Transverse colon (tissue), 4 donors: Measurements from ENCODE around the gene PNMA3. TPM values are rescaled to one million over a fixed set of nuclear protein-coding genes. Genes with fewer than 3 reads are reported as not detected.

ENCODE experiments used
- DNase-seq: peaks from one replicate; pipeline ENCODE4 v3.0.0-alpha.2; 2019
- H3K27ac ChIP-seq, 4 donors: fragments of 200-600 bp; sonication (generic); 2 replicates each; pipeline ENCODE4 v1.5.1; 2016 to 2018; ENCODE audit warnings: inconsistent platforms in 4 of 4
- H3K27me3 ChIP-seq: fragments of 200-600 bp; sonication (generic); 2 replicates; pipeline ENCODE4 v1.5.1; 2017; ENCODE audit warnings: inconsistent platforms
- H3K36me3 ChIP-seq, 4 donors: fragments of 200-600 bp; sonication (generic); 2 replicates each; pipeline ENCODE4 v1.5.1; 2017 to 2019; ENCODE audit warnings: inconsistent platforms in 4 of 4
- H3K4me1 ChIP-seq, 4 donors: fragments of 200-600 bp; sonication (generic); 2 replicates each; pipeline ENCODE4 v1.5.1; 2017 to 2020; ENCODE audit warnings: inconsistent platforms in 4 of 4
- H3K4me3 ChIP-seq, 4 donors: fragments of 200-600 bp; sonication (generic); 1 replicate in 1 of 4; 2 replicates in 3 of 4; pipeline versions ENCODE4 v1.5.1 to v1.6.1; 2017 to 2019; ENCODE audit warnings: inconsistent platforms in 4 of 4
- H3K9me3 ChIP-seq, 2 donors: fragments of 200-600 bp; sonication (generic); 2 replicates each; pipeline ENCODE4 v1.5.1; 2017 to 2019; ENCODE audit warnings: inconsistent platforms in 2 of 2
- CTCF ChIP-seq, 5 experiments: fragments of 200-600 bp in 3 of 5; fragments of 450-650 bp in 2 of 5; sonication (generic) in 3 of 5; IDR thresholded peaks; 1 replicate in 2 of 5; 2 replicates in 3 of 5; pipeline ENCODE4 v1.5.1; 2016 to 2017; ENCODE audit warnings: antibody characterized with exemption in 5 of 5, inconsistent platforms in 3 of 5, mild to moderate bottlenecking in 2 of 5, moderate library complexity in 1 of 5
- EP300 ChIP-seq: sonication (generic); formaldehyde crosslinking; IDR thresholded peaks from one replicate; pipeline ENCODE4 v1.6.1; 2017; ENCODE audit warnings: antibody characterized with exemption, low read depth
- POLR2A ChIP-seq: fragments of 450-650 bp; IDR thresholded peaks from one replicate; pipeline ENCODE4 v1.6.1; 2016; ENCODE audit warnings: antibody characterized with exemption, mild to moderate bottlenecking, moderate library complexity
- POLR2AphosphoS5 ChIP-seq, 3 donors: sonication (generic); formaldehyde crosslinking; IDR thresholded peaks; one replicate each; pipeline ENCODE4 v1.6.1; 2016; ENCODE audit warnings: antibody characterized with exemption in 3 of 3
- WGBS, 2 donors: methylation state at CpG; one replicate each; pipeline ENCODE4 v1.1.5; 2018; ENCODE audit warnings: low coverage in 1 of 2; 5-methylcytosine and 5-hydroxymethylcytosine counted together
- in situ Hi-C, 4 donors: fragments of 200-750 bp; cut with MboI; loops; one replicate each; pipeline versions ENCODE4 v1.15.0 to v1.15.1; 2017; ENCODE audit warnings: low sequenced_read_pairs in 3 of 4, low pct_ligation_motif_present in 1 of 4, low pct_unique_long_range_greater_than_20kb in 1 of 4
- intact Hi-C: fragments of 100-400 bp; cut with DNase I; formaldehyde crosslinking; loops from one replicate; pipeline ENCODE4 v1.15.1; 2023; ENCODE audit warnings: low total_unique reads
- total RNA-seq, 4 donors: library from RNA; depleted of rRNA; stranded (reverse); fragments of >200 nt; gene quantifications; one replicate each; pipeline ENCODE4 v1.1.0, GENCODE V29; 2016

Gene PNMA3
- total RNA-seq, 4 donors from 2014 or later, result 0.32 to 0.82 TPM; not detected in 2

GRCh38 chrX:153029875-153030274, 26.4 kb upstream of the PNMA3 start:
- Histone ChIP-seq H3K4me3 (no peak overlapping the region), H3K27ac (no peak overlapping the region), H3K36me3 (no peaks in the 10 kb centered on the region), H3K9me3 (no peaks in the 10 kb centered on the region), H3K27me3 (no peaks in the 10 kb centered on the region), H3K4me1 (peaks cover 0 to 4% (median 0%) of the 10 kb centered on the region in 4 donors)
- WGBS, 2 donors, result 100% methylated on average over 1 of the region's 11 CpGs; no CpG with 5 or more reads in 1 of the 2 donors
- no peak for TF ChIP-seq CTCF (IDR thresholded peaks at IDR 0.05)
- no peak for TF ChIP-seq EP300
- intact Hi-C loops (loop anchor here (10.0 kb wide), 1 partner anchor 475 kb away; no protein-coding TSS in a partner anchor), in situ Hi-C loops (no loop called here)
- no peak for DNase-seq

- intact Hi-C loops (loop anchor here (10.0 kb wide), 1 partner anchor 474 kb away; no protein-coding TSS in a partner anchor), in situ Hi-C loops (no loop called here)
- Histone ChIP-seq H3K4me1 (peaks cover 0 to 4% (median 0%) of the 10 kb centered on the region in 4 donors), H3K4me3 (no peak overlapping the region), H3K9me3 (no peaks in the 10 kb centered on the region), H3K27me3 (no peaks in the 10 kb centered on the region), H3K27ac (no peak overlapping the region), H3K36me3 (no peaks in the 10 kb centered on the region)
- no peak for DNase-seq
- TF ChIP-seq EP300 (no peak), CTCF (IDR thresholded peaks at IDR 0.05) (no peak), POLR2AphosphoS5 (IDR thresholded peaks at IDR 0.05) (no peak), POLR2A (no peak)
- WGBS, 2 donors, result 93% methylated on average over 12 of the region's 12 CpGs; no CpG with 5 or more reads in 1 of the 2 donors
These were observed 25.5 kb upstream of the PNMA3 start for GRCh38 chrX:153030801-153031200.

- H3K27ac ChIP-seq, result peak overlapping the region in 3 of 4 donors; percentile 24 to 45 (median 36)
- H3K4me3 ChIP-seq, result peak overlapping the region in 3 of 4 donors; percentile 11 to 39 (median 21)
- WGBS, 2 donors, result 56% methylated on average over 48 of the region's 64 CpGs; no CpG with 5 or more reads in 1 of the 2 donors
- H3K9me3 ChIP-seq, result no peaks in the 10 kb centered on the region
- in situ Hi-C loops, result no loop called here
- H3K27me3 ChIP-seq, result no peaks in the 10 kb centered on the region
- intact Hi-C loops, result loop anchor here (10.0 kb wide), 1 partner anchor 472 kb away; no protein-coding TSS in a partner anchor
- H3K36me3 ChIP-seq, result no peaks in the 10 kb centered on the region
- H3K4me1 ChIP-seq, result peaks cover 0 to 4% (median 0%) of the 10 kb centered on the region in 4 donors
- DNase-seq, result peak; percentile 73
- TF ChIP-seq POLR2AphosphoS5 (IDR thresholded peaks at IDR 0.05) (no peak), CTCF (IDR thresholded peaks at IDR 0.05) (peak; percentile 70 to 89 (median 79)), POLR2A (no peak), EP300 (no peak)
These were observed 23.7 kb upstream of the PNMA3 start for GRCh38 chrX:153032397-153033118.

- in situ Hi-C loops, result no loop called here
- H3K9me3 ChIP-seq, result no peaks in the 10 kb centered on the region
- no peak overlapping the region for H3K4me3 ChIP-seq
- no peak for DNase-seq
- no peaks in the 10 kb centered on the region for H3K27me3 ChIP-seq
- WGBS, 2 donors, result 88 to 100% methylated on average over 1 to 2 of the region's 2 CpGs
- intact Hi-C loops, result no loop called here
- no peaks in the 10 kb centered on the region for H3K4me1 ChIP-seq
- no peak for TF ChIP-seq POLR2AphosphoS5 (IDR thresholded peaks at IDR 0.05)
- TF ChIP-seq POLR2A, result no peak
- TF ChIP-seq EP300, result no peak
- no peak for TF ChIP-seq CTCF (IDR thresholded peaks at IDR 0.05)
- no peaks in the 10 kb centered on the region for H3K36me3 ChIP-seq
- H3K27ac ChIP-seq, result no peak overlapping the region
These were observed 7.2 kb upstream of the PNMA3 start for GRCh38 chrX:153049093-153049492.
